Neural cell (in vitro differentiated cells): ENCODE results near the gene CHRNA9. TPM values are rescaled to one million over a fixed set of nuclear protein-coding genes. Genes with fewer than 3 reads are reported as not detected.

ENCODE experiments used
- H2AFZ ChIP-seq: fragments of 200-600, 300-800 bp; sonication (generic), shearing (Covaris generic); 2 replicates; pipeline ENCODE4 v1.6.0; 2014; ENCODE audit warnings: low read depth, mild to moderate bottlenecking, antibody characterized with exemption, low read length, moderate library complexity
- H3F3A ChIP-seq: fragments of 200-600 bp; shearing (Covaris generic); 2 replicates; pipeline ENCODE4 v1.6.1; 2016; ENCODE audit warnings: mild to moderate bottlenecking, moderate library complexity, mixed read lengths, antibody characterized with exemption, low read length; ENCODE audit not compliant: insufficient read depth, poor library complexity, severe bottlenecking
- H3K27ac ChIP-seq: fragments of 200-600, 300-800 bp; sonication (generic), shearing (Covaris generic); 2 replicates; pipeline ENCODE4 v1.5.1; 2014; ENCODE audit warnings: mild to moderate bottlenecking, low read length, moderate library complexity
- H3K27me3 ChIP-seq: fragments of 300-800, 200-600 bp; sonication (generic), shearing (Covaris generic); 2 replicates; pipeline ENCODE4 v1.6.0; 2014; ENCODE audit warnings: mild to moderate bottlenecking, low read depth, low read length, moderate library complexity; ENCODE audit not compliant: insufficient read depth
- H3K36me3 ChIP-seq: fragments of 300-800, 200-600 bp; sonication (generic), shearing (Covaris generic); 2 replicates; pipeline ENCODE4 v1.5.1; 2014; ENCODE audit warnings: mild to moderate bottlenecking, antibody characterized with exemption, low read length, moderate library complexity; ENCODE audit not compliant: insufficient read depth
- H3K4me2 ChIP-seq: fragments of 300-800, 200-600 bp; sonication (generic), shearing (Covaris generic); 2 replicates; pipeline ENCODE4 v1.6.0; 2014; ENCODE audit warnings: mild to moderate bottlenecking, low read length
- H3K4me3 ChIP-seq: fragments of 300-800, 200-600 bp; sonication (generic), shearing (Covaris generic); 2 replicates; pipeline ENCODE4 v1.5.1; 2014; ENCODE audit warnings: mild to moderate bottlenecking, low read length, moderate library complexity
- H3K79me2 ChIP-seq: fragments of 200-600 bp; shearing (Covaris generic); replicated peaks from 2 replicates; pipeline ENCODE4 v1.6.0; 2014; ENCODE audit warnings: mild to moderate bottlenecking, low read length, moderate library complexity; ENCODE audit not compliant: insufficient read depth
- H3K9ac ChIP-seq: fragments of 300-800, 200-600 bp; sonication (generic), shearing (Covaris generic); 2 replicates; pipeline ENCODE4 v1.6.1; 2016; ENCODE audit warnings: mild to moderate bottlenecking, low read length, mixed read lengths
- H3K9me2 ChIP-seq: fragments of 200-600 bp; shearing (Covaris generic); 2 replicates; pipeline ENCODE4 v1.6.1; 2016; ENCODE audit warnings: mild to moderate bottlenecking, low read length, mixed read lengths; ENCODE audit not compliant: insufficient read depth
- H3K9me3 ChIP-seq: fragments of 200-600, 300-800 bp; sonication (generic), shearing (Covaris generic); 2 replicates; pipeline ENCODE4 v1.6.1; 2016; ENCODE audit warnings: mild to moderate bottlenecking, mixed run types, low read length, moderate library complexity, mixed read lengths
- H4K20me1 ChIP-seq: fragments of 200-600 bp; shearing (Covaris generic); 2 replicates; pipeline ENCODE4 v1.6.1; 2016; ENCODE audit warnings: mild to moderate bottlenecking, mixed run types; ENCODE audit not compliant: insufficient read depth
- EP300 ChIP-seq: fragments of 450-650 bp; conservative IDR thresholded peaks from 2 replicates; pipeline ENCODE4 v1.6.1; 2014; ENCODE audit warnings: antibody characterized with exemption, mild to moderate bottlenecking, moderate library complexity; ENCODE audit not compliant: poor library complexity, severe bottlenecking
- EZH2 ChIP-seq: fragments of 200-600, 300-800 bp; shearing (Covaris generic), sonication (generic); IDR thresholded peaks from 2 replicates; pipeline ENCODE4 v1.6.1; 2014; ENCODE audit warnings: antibody characterized with exemption, low read length, borderline replicate concordance, mild to moderate bottlenecking; ENCODE audit not compliant: insufficient read depth, poor library complexity, severe bottlenecking
- MXI1 ChIP-seq: fragments of 450-650 bp; conservative IDR thresholded peaks from 2 replicates; pipeline ENCODE4 v1.6.1; 2014; ENCODE audit warnings: antibody characterized with exemption, mild to moderate bottlenecking; ENCODE audit not compliant: poor library complexity, severe bottlenecking
- POLR2AphosphoS5 ChIP-seq: IDR thresholded peaks from 2 replicates; pipeline ENCODE4 v1.6.1; 2012
- RAD21 ChIP-seq: fragments of 450-650 bp; conservative IDR thresholded peaks from 2 replicates; pipeline ENCODE4 v1.6.1; 2014; ENCODE audit warnings: antibody characterized with exemption, mild to moderate bottlenecking, moderate library complexity
- SMC3 ChIP-seq: fragments of 450-650 bp; conservative IDR thresholded peaks from 2 replicates; pipeline ENCODE4 v1.6.1; 2014; ENCODE audit warnings: antibody characterized with exemption, mild to moderate bottlenecking, moderate library complexity; ENCODE audit not compliant: poor library complexity
- TAF1 ChIP-seq: IDR thresholded peaks from 2 replicates; pipeline ENCODE4 v1.6.1; 2012; ENCODE audit warnings: low read depth
- polyA plus RNA-seq: library from polyadenylated mRNA; depleted of rRNA; stranded (reverse); fragments of >200 nt; gene quantifications from 2 replicates; pipeline ENCODE4 v1.2.3, GENCODE V29; 2014
- TF ChIP-seq, protein P1 (sequence below): IDR thresholded peaks from 2 replicates; pipeline ENCODE4 v1.6.1; 2012; ENCODE audit warnings: borderline replicate concordance
- TF ChIP-seq, protein P2 (sequence below): fragments of 450-650 bp; IDR thresholded peaks from 2 replicates; pipeline ENCODE4 v1.5.1; 2014; ENCODE audit warnings: antibody characterized with exemption, mild to moderate bottlenecking, moderate library complexity; ENCODE audit not compliant: poor library complexity, severe bottlenecking

The CHRNA9 gene
- polyA plus RNA-seq, 1 donor from 2014 or later: 0.10 TPM

DNA sequence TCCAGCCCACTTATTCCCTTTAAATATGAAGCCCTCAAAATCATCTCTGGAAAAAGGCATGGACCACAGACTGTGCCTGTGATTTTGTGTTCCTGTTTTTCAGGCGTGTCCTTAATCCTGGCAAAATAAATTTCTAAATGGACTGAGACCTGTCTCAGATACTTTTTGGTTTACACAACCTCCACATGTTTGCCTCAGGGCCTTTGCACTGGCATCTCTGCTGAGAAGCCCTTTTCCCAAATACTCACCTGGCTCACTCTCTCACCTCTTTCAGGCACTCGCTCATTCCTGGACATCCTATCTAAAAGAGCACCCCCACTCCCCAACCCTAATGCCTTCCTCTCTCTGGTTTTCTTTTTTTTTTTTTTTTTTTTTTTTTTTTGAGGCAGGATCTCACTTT, 40.5 kb downstream of the CHRNA9 start:
- no peaks in the 10 kb centered on the region for H3K79me2 ChIP-seq
- H4K20me1 ChIP-seq: no peaks in the 10 kb centered on the region
- no peaks in the 10 kb centered on the region for H3K9me2 ChIP-seq
- no peaks in the 10 kb centered on the region for H3F3A ChIP-seq
- no peaks in the 10 kb centered on the region for H3K36me3 ChIP-seq
- TF ChIP-seq EZH2 (no peak), POLR2AphosphoS5 (no peak), MXI1 (no peak)
- TF ChIP-seq, protein P1, sequence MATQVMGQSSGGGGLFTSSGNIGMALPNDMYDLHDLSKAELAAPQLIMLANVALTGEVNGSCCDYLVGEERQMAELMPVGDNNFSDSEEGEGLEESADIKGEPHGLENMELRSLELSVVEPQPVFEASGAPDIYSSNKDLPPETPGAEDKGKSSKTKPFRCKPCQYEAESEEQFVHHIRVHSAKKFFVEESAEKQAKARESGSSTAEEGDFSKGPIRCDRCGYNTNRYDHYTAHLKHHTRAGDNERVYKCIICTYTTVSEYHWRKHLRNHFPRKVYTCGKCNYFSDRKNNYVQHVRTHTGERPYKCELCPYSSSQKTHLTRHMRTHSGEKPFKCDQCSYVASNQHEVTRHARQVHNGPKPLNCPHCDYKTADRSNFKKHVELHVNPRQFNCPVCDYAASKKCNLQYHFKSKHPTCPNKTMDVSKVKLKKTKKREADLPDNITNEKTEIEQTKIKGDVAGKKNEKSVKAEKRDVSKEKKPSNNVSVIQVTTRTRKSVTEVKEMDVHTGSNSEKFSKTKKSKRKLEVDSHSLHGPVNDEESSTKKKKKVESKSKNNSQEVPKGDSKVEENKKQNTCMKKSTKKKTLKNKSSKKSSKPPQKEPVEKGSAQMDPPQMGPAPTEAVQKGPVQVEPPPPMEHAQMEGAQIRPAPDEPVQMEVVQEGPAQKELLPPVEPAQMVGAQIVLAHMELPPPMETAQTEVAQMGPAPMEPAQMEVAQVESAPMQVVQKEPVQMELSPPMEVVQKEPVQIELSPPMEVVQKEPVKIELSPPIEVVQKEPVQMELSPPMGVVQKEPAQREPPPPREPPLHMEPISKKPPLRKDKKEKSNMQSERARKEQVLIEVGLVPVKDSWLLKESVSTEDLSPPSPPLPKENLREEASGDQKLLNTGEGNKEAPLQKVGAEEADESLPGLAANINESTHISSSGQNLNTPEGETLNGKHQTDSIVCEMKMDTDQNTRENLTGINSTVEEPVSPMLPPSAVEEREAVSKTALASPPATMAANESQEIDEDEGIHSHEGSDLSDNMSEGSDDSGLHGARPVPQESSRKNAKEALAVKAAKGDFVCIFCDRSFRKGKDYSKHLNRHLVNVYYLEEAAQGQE: no peak
- no peak overlapping the region for H3K4me2 ChIP-seq
- H3K9me3 ChIP-seq: no peaks in the 10 kb centered on the region
- no peak overlapping the region for H3K27ac ChIP-seq
- H3K9ac ChIP-seq: no peak overlapping the region
- H3K27me3 ChIP-seq: no peaks in the 10 kb centered on the region
- H2AFZ ChIP-seq: no peak overlapping the region
- H3K4me3 ChIP-seq: no peak overlapping the region

DNA sequence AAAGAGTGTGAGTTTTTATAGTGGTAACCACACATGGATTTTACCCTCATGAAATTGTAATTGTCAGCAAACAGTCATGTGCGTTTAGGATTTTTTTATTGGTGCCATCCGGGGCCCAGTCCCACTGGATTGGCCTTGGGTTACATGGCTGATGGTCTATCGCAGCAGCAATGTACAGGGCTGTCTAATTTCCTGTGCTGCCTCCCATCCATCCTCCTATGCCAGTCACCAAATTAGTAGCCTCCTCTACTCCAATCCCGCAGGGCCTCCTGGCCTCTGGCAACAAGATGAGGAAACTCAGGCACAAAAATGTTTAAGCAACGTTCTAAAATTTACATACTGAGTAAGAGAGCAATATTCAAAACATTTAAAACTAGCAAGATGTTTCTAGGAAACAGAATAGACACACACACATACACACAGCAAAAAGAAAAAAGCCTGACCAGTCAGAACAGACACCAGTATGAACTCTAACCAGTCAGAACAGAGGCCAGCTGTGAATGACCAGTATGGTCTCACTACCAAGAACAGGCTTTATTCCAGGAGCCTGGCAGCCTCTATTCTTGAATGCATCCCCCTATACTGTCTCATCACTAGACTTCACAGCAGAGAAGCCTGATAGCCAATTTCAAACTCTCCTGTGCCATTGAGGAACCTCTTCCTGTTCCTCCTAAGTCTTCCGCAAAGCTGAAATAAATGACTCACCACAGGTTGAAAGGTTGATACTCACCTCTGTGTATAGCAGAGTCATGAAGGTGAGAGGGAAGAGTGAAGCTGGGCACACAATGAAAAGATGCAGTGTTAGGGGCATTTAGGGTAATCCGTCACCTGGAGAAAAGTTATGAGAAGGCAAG, 42.6 kb downstream of the CHRNA9 start:
- Histone ChIP-seq H2AFZ (no peak overlapping the region), H3K4me2 (no peak overlapping the region), H3K36me3 (no peaks in the 10 kb centered on the region), H3F3A (no peaks in the 10 kb centered on the region), H3K9ac (no peak overlapping the region), H4K20me1 (no peaks in the 10 kb centered on the region), H3K9me3 (no peaks in the 10 kb centered on the region), H3K79me2 (no peaks in the 10 kb centered on the region), H3K9me2 (no peaks in the 10 kb centered on the region), H3K4me3 (no peak overlapping the region), H3K27me3 (no peaks in the 10 kb centered on the region), H3K27ac (no peak overlapping the region)
- TF ChIP-seq, protein P1: no peak
- no peak for TF ChIP-seq EZH2
- TF ChIP-seq RAD21: no peak
- no peak for TF ChIP-seq EP300
- TF ChIP-seq MXI1: no peak
- TF ChIP-seq POLR2AphosphoS5: no peak
- no peak for TF ChIP-seq SMC3
- TF ChIP-seq, protein P2, sequence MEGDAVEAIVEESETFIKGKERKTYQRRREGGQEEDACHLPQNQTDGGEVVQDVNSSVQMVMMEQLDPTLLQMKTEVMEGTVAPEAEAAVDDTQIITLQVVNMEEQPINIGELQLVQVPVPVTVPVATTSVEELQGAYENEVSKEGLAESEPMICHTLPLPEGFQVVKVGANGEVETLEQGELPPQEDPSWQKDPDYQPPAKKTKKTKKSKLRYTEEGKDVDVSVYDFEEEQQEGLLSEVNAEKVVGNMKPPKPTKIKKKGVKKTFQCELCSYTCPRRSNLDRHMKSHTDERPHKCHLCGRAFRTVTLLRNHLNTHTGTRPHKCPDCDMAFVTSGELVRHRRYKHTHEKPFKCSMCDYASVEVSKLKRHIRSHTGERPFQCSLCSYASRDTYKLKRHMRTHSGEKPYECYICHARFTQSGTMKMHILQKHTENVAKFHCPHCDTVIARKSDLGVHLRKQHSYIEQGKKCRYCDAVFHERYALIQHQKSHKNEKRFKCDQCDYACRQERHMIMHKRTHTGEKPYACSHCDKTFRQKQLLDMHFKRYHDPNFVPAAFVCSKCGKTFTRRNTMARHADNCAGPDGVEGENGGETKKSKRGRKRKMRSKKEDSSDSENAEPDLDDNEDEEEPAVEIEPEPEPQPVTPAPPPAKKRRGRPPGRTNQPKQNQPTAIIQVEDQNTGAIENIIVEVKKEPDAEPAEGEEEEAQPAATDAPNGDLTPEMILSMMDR: no peak
- no peak for TF ChIP-seq TAF1
